WI38 (cell line): Measurements from ENCODE around the gene SYNE1.
"Not testable (repeated sequence)": the region's sequence is repeated elsewhere in the genome, so short reads cannot be mapped to it uniquely, and the experiment has no call there.

Experiments used
- H3K4me3 ChIP-seq: 2 replicates; pipeline ENCODE4 v1.5.1; 2011; ENCODE audit warnings: low read depth, mild to moderate bottlenecking, control low read depth, low read length
- TF ChIP-seq, protein P1 (sequence below): IDR thresholded peaks from 2 replicates; pipeline ENCODE4 v1.5.1; 2012; ENCODE audit warnings: low read depth, mild to moderate bottlenecking, control low read depth, low read length

The SYNE1 gene

DNA sequence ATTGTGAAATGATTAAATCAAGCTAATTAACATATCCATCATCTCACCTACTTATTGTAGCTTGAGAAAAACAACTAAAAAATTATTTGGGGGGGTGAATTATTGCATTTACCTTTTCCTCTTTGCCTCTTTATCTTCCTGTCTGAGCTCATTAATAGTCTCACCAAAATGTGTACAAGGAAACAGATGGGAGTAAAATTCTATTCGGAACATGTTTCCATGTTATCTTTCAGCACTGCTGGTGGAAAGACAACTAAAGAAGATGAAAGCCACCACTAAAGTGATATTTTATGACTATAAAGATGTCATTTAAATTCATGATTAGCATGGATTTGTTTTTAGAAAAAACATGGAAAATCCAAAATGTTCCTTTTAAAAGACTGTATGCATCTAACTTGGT is 102.6 kb downstream of the SYNE1 start:
- H3K4me3 ChIP-seq = no peak overlapping the region
- TF ChIP-seq, protein P1, sequence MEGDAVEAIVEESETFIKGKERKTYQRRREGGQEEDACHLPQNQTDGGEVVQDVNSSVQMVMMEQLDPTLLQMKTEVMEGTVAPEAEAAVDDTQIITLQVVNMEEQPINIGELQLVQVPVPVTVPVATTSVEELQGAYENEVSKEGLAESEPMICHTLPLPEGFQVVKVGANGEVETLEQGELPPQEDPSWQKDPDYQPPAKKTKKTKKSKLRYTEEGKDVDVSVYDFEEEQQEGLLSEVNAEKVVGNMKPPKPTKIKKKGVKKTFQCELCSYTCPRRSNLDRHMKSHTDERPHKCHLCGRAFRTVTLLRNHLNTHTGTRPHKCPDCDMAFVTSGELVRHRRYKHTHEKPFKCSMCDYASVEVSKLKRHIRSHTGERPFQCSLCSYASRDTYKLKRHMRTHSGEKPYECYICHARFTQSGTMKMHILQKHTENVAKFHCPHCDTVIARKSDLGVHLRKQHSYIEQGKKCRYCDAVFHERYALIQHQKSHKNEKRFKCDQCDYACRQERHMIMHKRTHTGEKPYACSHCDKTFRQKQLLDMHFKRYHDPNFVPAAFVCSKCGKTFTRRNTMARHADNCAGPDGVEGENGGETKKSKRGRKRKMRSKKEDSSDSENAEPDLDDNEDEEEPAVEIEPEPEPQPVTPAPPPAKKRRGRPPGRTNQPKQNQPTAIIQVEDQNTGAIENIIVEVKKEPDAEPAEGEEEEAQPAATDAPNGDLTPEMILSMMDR = no peak

DNA sequence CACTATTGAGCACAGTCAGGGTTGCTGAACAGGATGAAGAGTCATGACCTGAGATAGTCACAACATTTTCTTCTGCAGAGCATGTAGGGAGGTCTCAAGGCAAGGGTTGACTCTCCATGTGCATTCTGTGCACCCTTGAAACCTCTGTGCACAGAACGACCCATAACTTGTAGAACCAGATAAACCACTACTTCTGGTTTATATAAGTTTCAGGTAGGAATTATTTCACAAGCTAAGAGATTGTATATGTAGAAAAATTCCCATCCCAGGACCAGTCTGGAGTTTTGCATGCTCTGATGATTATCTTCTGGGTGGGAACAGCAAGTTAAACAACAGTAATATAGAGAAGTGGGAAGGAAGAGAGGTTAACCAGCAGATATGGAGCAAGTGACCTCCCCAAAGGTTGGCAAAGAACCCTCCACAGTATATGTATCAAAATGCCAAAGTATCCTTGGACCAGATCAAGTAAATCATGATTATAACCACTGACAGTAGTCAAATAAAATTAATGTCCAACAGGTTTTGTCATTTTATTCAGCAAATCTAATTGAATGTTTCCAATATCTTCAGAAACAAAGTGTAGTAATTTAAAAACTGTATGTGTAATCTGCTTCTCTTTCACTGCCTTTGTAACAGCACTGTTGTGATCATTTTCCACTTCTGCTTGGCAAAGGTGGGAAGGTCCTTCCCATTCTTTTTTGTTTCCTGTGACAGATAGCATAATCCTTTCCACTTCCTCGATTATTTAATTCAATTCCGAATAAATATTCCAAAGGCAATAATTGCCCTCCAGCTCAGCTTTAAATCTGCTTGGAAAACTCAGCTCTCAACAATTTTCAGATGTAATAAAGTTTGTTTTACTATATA is 104.4 kb downstream of the SYNE1 start:
- TF ChIP-seq, protein P1 = no peak

DNA sequence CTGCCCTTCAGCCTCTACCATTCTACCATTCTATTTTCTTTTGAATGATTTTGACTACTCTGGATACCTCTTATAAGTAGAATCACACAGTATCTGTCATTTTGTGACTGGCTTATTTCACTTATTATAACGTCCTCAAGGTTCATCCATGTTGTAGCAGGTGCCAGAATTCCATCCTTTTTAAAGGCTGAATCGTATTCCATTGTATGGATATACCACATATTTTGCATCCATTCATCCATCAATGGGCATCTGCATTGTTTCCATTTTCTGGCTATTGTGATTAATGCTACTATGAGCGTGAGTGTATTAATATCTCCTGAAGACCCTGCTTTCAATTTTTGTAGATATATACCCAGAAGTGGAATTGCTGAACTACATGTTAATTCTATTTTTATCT is 105.5 kb downstream of the SYNE1 start:
- TF ChIP-seq, protein P1 = no peak
- no peak overlapping the region for H3K4me3 ChIP-seq

More for the DNA sequence above, 104.4 kb downstream of the SYNE1 start:
- H3K4me3 ChIP-seq = no peak overlapping the region

DNA sequence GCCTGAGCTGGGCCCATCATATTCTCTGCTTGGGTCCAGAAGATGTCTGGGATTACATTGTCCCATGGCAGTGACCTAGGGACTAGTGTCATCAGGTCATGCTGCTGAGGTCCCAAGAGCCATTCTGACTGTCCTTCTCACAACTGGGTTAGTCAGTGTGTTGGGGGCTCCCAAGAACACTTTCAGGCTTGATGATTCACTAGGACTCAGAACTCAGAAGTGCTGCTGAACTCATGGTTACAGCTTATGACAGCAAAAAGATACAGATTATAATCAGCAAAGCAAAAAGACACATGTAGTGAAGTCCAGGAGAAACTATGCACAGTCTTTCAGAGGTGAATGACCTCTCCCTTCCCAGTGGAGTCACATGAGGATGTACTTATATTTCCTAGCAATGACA is 107.8 kb downstream of the SYNE1 start:
- no peak overlapping the region for H3K4me3 ChIP-seq
- TF ChIP-seq, protein P1 = no peak

DNA sequence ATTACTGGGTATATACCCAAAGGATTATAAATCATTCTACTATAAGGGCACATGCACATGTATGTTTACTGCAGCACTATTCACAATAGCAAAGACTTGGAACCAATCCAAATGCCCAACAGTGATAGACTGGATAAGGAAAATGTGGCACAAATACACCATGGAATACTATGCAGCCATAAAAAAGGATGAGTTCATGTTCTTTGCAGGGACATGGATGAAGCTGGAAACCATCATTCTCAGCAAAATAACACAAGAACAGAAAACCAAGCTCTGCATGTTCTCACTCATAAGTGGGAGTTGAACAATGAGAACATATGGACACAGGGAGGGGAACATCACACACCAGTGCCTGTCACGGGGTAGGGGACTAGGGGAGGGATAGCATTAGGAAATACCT is 123.0 kb downstream of the SYNE1 start:
- H3K4me3 ChIP-seq = not testable (repeated sequence)

DNA sequence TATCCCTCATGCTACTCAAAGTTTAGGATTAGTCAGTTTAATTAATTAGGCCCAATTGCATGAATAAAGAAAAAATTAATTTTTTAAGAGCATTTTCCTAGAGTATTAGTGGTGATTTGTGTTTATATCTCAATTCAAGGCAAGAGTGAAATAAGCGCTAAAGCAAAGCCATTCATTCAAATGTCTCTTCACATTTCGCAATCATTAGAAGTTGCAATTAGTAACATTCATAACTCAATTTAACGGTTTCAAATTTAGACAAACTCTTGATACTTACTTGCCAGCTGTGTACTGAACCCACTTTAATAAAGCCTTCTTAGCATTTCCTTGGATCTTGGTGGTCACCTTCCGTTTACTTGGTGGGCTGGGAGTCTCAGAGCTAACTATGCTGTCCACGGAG is 127.2 kb downstream of the SYNE1 start:
- TF ChIP-seq, protein P1 = no peak
- H3K4me3 ChIP-seq = no peak overlapping the region

DNA sequence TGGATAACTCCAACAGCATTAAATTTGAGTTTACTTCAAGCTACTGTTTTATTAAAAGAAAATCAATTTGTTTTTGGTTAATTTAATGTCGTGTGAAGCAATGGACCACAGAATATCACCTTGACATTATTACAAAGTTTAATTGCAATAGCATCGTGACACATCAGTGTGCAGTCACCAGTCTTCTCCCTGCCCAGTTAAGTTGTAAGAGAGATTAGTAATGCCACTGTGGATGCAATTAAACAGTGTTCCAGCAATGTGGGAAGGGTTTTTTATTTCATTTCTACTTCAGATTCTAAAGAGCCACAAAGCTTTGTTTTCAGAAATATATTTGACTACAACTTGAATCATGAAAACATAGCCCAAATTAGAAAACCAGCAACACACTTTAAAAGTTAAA is 128.7 kb downstream of the SYNE1 start:
- H3K4me3 ChIP-seq = no peak overlapping the region
- TF ChIP-seq, protein P1 = no peak

DNA sequence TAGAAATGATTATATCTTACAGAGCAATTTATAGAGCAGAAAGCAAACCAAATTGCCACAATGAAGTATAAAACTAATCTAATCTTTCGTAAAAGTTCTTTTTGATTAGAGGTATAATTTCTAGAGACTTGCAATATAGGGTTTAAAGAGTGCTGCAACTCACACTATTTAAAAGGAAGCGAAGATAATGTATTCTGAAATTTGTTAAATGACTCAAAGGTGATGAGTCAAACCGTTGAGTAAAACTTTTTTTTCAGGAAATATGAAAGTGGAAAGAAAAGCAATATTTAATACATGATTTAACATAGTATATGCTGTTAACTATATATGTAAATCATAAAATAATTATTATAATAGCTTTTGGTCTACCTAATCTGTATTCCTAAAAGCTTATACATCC is 133.6 kb downstream of the SYNE1 start:
- H3K4me3 ChIP-seq = no peak overlapping the region
- TF ChIP-seq, protein P1 = no peak
